Esophagus squamous epithelium (tissue), 4 donors: ENCODE data around the gene NPPA.

Experiments
- POLR2A ChIP-seq, 4 donors: fragments of 450-650 bp; IDR thresholded peaks; one replicate each; pipeline ENCODE4 v1.6.1; 2017; ENCODE audit warnings: antibody characterized with exemption in 4 of 4, mild to moderate bottlenecking in 4 of 4, moderate library complexity in 3 of 4
- TF ChIP-seq, protein P1 (sequence below), 6 experiments: fragments of 450-650 bp in 4 of 6; fragments of 200-600 bp in 2 of 6; sonication (generic) in 2 of 6; IDR thresholded peaks; one replicate each; pipeline ENCODE4 v1.5.1; 2016 to 2019; ENCODE audit warnings: antibody characterized with exemption in 6 of 6, mild to moderate bottlenecking in 4 of 6, moderate library complexity in 4 of 6

DNA sequence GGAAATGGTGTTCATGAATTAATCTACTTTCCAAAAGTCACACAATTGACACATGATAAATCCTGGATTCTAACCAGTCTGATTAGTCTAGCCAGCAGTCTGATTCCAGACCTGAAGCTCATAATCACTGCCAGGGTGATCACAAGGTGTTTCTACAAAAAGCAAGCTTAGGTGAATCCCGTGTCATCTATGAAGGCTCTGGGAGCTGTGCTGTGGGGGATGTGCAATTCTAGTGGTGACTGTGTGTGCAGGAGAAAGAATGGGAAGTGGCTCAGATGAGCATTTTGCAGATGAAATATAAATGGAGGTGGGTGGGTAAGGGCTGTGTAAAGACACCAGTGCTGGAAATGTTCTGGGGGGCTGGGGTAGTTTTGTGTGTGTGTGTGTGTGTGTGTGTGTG, 13.0 kb upstream of the NPPA start:
- TF ChIP-seq, protein P1, sequence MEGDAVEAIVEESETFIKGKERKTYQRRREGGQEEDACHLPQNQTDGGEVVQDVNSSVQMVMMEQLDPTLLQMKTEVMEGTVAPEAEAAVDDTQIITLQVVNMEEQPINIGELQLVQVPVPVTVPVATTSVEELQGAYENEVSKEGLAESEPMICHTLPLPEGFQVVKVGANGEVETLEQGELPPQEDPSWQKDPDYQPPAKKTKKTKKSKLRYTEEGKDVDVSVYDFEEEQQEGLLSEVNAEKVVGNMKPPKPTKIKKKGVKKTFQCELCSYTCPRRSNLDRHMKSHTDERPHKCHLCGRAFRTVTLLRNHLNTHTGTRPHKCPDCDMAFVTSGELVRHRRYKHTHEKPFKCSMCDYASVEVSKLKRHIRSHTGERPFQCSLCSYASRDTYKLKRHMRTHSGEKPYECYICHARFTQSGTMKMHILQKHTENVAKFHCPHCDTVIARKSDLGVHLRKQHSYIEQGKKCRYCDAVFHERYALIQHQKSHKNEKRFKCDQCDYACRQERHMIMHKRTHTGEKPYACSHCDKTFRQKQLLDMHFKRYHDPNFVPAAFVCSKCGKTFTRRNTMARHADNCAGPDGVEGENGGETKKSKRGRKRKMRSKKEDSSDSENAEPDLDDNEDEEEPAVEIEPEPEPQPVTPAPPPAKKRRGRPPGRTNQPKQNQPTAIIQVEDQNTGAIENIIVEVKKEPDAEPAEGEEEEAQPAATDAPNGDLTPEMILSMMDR (IDR thresholded peaks at IDR 0.05) = no peak
- TF ChIP-seq POLR2A (IDR thresholded peaks at IDR 0.05) = no peak
